Stomach (tissue), 4 donors: Measurements from ENCODE around the gene PLOD2.

Source experiments
- CTCF ChIP-seq, 7 experiments: fragments of 450-650 bp in 4 of 7; fragments of 200-600 bp in 3 of 7; sonication (generic) in 3 of 7; IDR thresholded peaks; one replicate each; pipeline ENCODE4 v1.5.1; 2016 to 2019; ENCODE audit warnings: antibody characterized with exemption in 7 of 7, control low read depth in 2 of 7, mild to moderate bottlenecking in 1 of 7
- EP300 ChIP-seq: sonication (generic); formaldehyde crosslinking; IDR thresholded peaks from one replicate; pipeline ENCODE4 v1.6.1; 2017; ENCODE audit warnings: antibody characterized with exemption
- POLR2A ChIP-seq, 4 donors: fragments of 450-650 bp; IDR thresholded peaks; one replicate each; pipeline ENCODE4 v1.6.1; 2016; ENCODE audit warnings: antibody characterized with exemption in 4 of 4, control low read depth in 2 of 4, mild to moderate bottlenecking in 1 of 4, moderate library complexity in 1 of 4
- POLR2AphosphoS5 ChIP-seq, 3 donors: sonication (generic); formaldehyde crosslinking; IDR thresholded peaks; one replicate each; pipeline ENCODE4 v1.6.1; 2016; ENCODE audit warnings: antibody characterized with exemption in 3 of 3

GRCh38 chr3:146037697-146038096, 123.3 kb downstream of the PLOD2 start:
- TF ChIP-seq CTCF (IDR thresholded peaks at IDR 0.05) (no peak), POLR2AphosphoS5 (IDR thresholded peaks at IDR 0.05) (no peak), EP300 (no peak), POLR2A (IDR thresholded peaks at IDR 0.05) (no peak)
